Measurements from ENCODE around the gene F2RL3. TPM values are rescaled to one million over a fixed set of nuclear protein-coding genes. Genes with fewer than 3 reads are reported as not detected.

Gene F2RL3
- total RNA-seq, 1 donor from 2014 or later: 0.70 TPM

Other genes with a start within 250 kb of the F2RL3 start
- gene SMIM7, start 228.9 kb upstream of the F2RL3 start, total RNA-seq: 47.0 TPM
- gene TMEM38A, start 227.9 kb upstream of the F2RL3 start, total RNA-seq: 13.1 TPM
- gene NWD1, start 169.2 kb upstream of the F2RL3 start, total RNA-seq: not detected
- 31.7 TPM for gene SIN3B, start 59.6 kb upstream of the F2RL3 start, total RNA-seq
- 7.1 TPM for gene CPAMD8, start 137.8 kb downstream of the F2RL3 start, total RNA-seq
- 2.6 TPM for gene HAUS8, start 186.5 kb downstream of the F2RL3 start, total RNA-seq
- 35.6 TPM for gene MYO9B, start 186.8 kb downstream of the F2RL3 start, total RNA-seq